Natural killer cell (primary cell): ENCODE data around the gene EMP1. TPM values are rescaled to one million over a fixed set of nuclear protein-coding genes. Genes with fewer than 3 reads are reported as not detected.

ENCODE experiments used
- ATAC-seq, 3 donors: fragments of 150-1000 bp in 2 of 3; fragments of 200-7000 bp in 1 of 3; cut with Tn5 transposase; 1 replicate in 1 of 3; 2 replicates in 2 of 3; pipeline ENCODE4 v1.10.0; 2021; ENCODE audit warnings: mild to moderate bottlenecking in 2 of 3, moderate library complexity in 2 of 3
- DNase-seq, 2 donors: peaks; one replicate each; pipeline versions ENCODE4 v3.0.0 to v3.0.0-alpha.2; 2013 to 2021; ENCODE audit warnings: mixed read lengths in 1 of 2
- H3K27ac ChIP-seq: one replicate; pipeline ENCODE4 v1.5.1; 2013; ENCODE audit warnings: mild to moderate bottlenecking, low read length
- H3K27me3 ChIP-seq: one replicate; pipeline ENCODE4 v1.6.1; 2013; ENCODE audit warnings: low read length; ENCODE audit not compliant: control insufficient read depth, insufficient read depth
- H3K36me3 ChIP-seq: one replicate; pipeline ENCODE4 v1.6.1; 2013; ENCODE audit warnings: low read length; ENCODE audit not compliant: control insufficient read depth, insufficient read depth
- H3K4me1 ChIP-seq: one replicate; pipeline ENCODE4 v1.6.1; 2013; ENCODE audit warnings: low read length; ENCODE audit not compliant: control insufficient read depth, insufficient read depth
- H3K4me3 ChIP-seq: one replicate; pipeline ENCODE4 v1.5.1; 2013; ENCODE audit warnings: low read length
- H3K9me3 ChIP-seq: one replicate; pipeline ENCODE4 v1.6.1; 2013; ENCODE audit warnings: low read length; ENCODE audit not compliant: control insufficient read depth, insufficient read depth
- H3K27ac Mint-ChIP-seq, 2 donors: one replicate each; pipeline ENCODE4 v1.8.0; 2022; ENCODE audit warnings: mild to moderate bottlenecking in 2 of 2, mixed read lengths in 2 of 2, moderate library complexity in 1 of 2
- H3K27me3 Mint-ChIP-seq, 2 donors: one replicate each; pipeline ENCODE4 v1.8.0; 2022; ENCODE audit warnings: low read depth in 2 of 2, mixed read lengths in 2 of 2
- H3K36me3 Mint-ChIP-seq: one replicate; pipeline ENCODE4 v1.8.0; 2022; ENCODE audit warnings: mixed read lengths
- H3K4me1 Mint-ChIP-seq, 2 donors: one replicate each; pipeline ENCODE4 v1.8.0; 2022; ENCODE audit warnings: mixed read lengths in 2 of 2
- H3K4me3 Mint-ChIP-seq: one replicate; pipeline ENCODE4 v1.8.0; 2022; ENCODE audit warnings: mild to moderate bottlenecking, moderate library complexity, mixed read lengths
- H3K9me3 Mint-ChIP-seq, 2 donors: one replicate each; pipeline ENCODE4 v1.8.0; 2022; ENCODE audit warnings: mixed read lengths in 2 of 2
- WGBS: methylation state at CpG from one replicate; pipeline ENCODE4 v1.1.7; 2013; ENCODE audit warnings: missing lambda C conversion rate; ENCODE audit not compliant: insufficient coverage; 5-methylcytosine and 5-hydroxymethylcytosine counted together
- intact Hi-C: fragments of 100-400 bp; cut with micrococcal nuclease; formaldehyde crosslinking; loops from one replicate; pipeline ENCODE4 v1.14.2; 2022
- total RNA-seq, 4 donors: library from RNA; stranded (reverse); fragments of 120-200 nt in 1 of 4; gene quantifications; one replicate each; pipeline versions ENCODE4 v1.2.3 to v1.2.4, GENCODE V29; 2013 to 2022
- TF ChIP-seq, protein P1 (sequence below): fragments of 200-600 bp; IDR thresholded peaks from one replicate; pipeline ENCODE4 v1.8.0; 2022; ENCODE audit warnings: antibody characterized with exemption

EMP1 gene
- total RNA-seq, 3 donors from 2014 or later (not counting 1 experiment from before 2014, with no cell fraction given): 3.8 to 4.3 (median 4.2) TPM

GRCh38 chr12:13182881-13183280, 13.6 kb upstream of the EMP1 start:
- DNase-seq (no peak), ATAC-seq (no peak)
- intact Hi-C loops: no loop called here
- no peak overlapping the region for H3K27ac ChIP-seq
- Mint-ChIP-seq H3K36me3 (no peaks in the 10 kb centered on the region), H3K4me1 (peaks cover 12 to 13% of the 10 kb centered on the region in 2 donors), H3K9me3 (no peaks in the 10 kb centered on the region), H3K27me3 (peaks cover 28 to 52% of the 10 kb centered on the region in 2 donors), H3K4me3 (no peak overlapping the region), H3K27ac (no peak overlapping the region)
- no peaks in the 10 kb centered on the region for H3K36me3 ChIP-seq
- no peaks in the 10 kb centered on the region for H3K9me3 ChIP-seq
- 85% methylated on average over 1 of the region's 1 CpG for WGBS
- H3K4me1 ChIP-seq: peaks cover 8% of the 10 kb centered on the region
- no peak overlapping the region for H3K4me3 ChIP-seq
- TF ChIP-seq, protein P1, sequence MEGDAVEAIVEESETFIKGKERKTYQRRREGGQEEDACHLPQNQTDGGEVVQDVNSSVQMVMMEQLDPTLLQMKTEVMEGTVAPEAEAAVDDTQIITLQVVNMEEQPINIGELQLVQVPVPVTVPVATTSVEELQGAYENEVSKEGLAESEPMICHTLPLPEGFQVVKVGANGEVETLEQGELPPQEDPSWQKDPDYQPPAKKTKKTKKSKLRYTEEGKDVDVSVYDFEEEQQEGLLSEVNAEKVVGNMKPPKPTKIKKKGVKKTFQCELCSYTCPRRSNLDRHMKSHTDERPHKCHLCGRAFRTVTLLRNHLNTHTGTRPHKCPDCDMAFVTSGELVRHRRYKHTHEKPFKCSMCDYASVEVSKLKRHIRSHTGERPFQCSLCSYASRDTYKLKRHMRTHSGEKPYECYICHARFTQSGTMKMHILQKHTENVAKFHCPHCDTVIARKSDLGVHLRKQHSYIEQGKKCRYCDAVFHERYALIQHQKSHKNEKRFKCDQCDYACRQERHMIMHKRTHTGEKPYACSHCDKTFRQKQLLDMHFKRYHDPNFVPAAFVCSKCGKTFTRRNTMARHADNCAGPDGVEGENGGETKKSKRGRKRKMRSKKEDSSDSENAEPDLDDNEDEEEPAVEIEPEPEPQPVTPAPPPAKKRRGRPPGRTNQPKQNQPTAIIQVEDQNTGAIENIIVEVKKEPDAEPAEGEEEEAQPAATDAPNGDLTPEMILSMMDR: no peak
- peaks cover 3% of the 10 kb centered on the region for H3K27me3 ChIP-seq

DNA sequence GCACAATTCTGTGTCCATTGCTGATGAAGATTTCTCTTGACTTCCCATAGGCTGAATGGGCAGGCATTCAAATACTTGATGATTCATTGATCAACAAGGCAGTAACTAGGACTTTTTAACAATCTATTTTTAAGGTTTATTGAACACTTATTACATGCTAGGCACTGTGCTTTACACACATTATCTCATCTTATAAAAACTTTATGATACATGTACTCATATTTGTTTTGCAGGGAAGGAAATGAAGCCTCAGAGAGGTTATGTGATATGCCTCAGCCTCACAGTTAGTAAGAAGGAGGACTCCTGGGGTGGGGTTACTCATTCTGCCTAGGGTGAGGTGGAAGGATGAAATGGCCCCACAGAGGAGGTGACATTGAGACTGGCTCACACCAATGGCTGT, 12.9 kb upstream of the EMP1 start:
- peaks cover 8% of the 10 kb centered on the region for H3K4me1 ChIP-seq
- intact Hi-C loops: no loop called here
- Mint-ChIP-seq H3K36me3 (no peaks in the 10 kb centered on the region), H3K4me1 (peaks cover 12 to 13% of the 10 kb centered on the region in 2 donors), H3K27ac (no peak overlapping the region), H3K27me3 (peaks cover 24 to 45% of the 10 kb centered on the region in 2 donors), H3K4me3 (no peak overlapping the region), H3K9me3 (no peaks in the 10 kb centered on the region)
- no peak overlapping the region for H3K4me3 ChIP-seq
- DNase-seq (no peak), ATAC-seq (no peak)
- no peaks in the 10 kb centered on the region for H3K36me3 ChIP-seq
- H3K9me3 ChIP-seq: no peaks in the 10 kb centered on the region
- H3K27ac ChIP-seq: no peak overlapping the region
- TF ChIP-seq, protein P1: no peak
- H3K27me3 ChIP-seq: peaks cover 3% of the 10 kb centered on the region

- H3K9me3 Mint-ChIP-seq: no peaks in the 10 kb centered on the region
- DNase-seq (no peak), ATAC-seq (no peak)
- WGBS: 93% methylated on average over 4 of the region's 4 CpGs
- no peak overlapping the region for H3K27ac Mint-ChIP-seq
- H3K4me3 Mint-ChIP-seq: no peak overlapping the region
- no peaks in the 10 kb centered on the region for H3K36me3 Mint-ChIP-seq
- TF ChIP-seq, protein P1: no peak
- Histone ChIP-seq H3K27ac (no peak overlapping the region), H3K4me3 (no peak overlapping the region), H3K36me3 (no peaks in the 10 kb centered on the region), H3K9me3 (no peaks in the 10 kb centered on the region), H3K4me1 (no peaks in the 10 kb centered on the region), H3K27me3 (no peaks in the 10 kb centered on the region)
- peaks cover 19 to 31% of the 10 kb centered on the region in 2 donors for H3K27me3 Mint-ChIP-seq
- intact Hi-C loops: no loop called here
- H3K4me1 Mint-ChIP-seq: no peaks in the 10 kb centered on the region
These were observed 10.2 kb upstream of the EMP1 start for GRCh38 chr12:13186302-13186701.

GRCh38 chr12:13187399-13187798, 9.1 kb upstream of the EMP1 start:
- Histone ChIP-seq H3K9me3 (no peaks in the 10 kb centered on the region), H3K4me1 (no peaks in the 10 kb centered on the region), H3K27me3 (no peaks in the 10 kb centered on the region), H3K4me3 (no peak overlapping the region), H3K27ac (no peak overlapping the region), H3K36me3 (no peaks in the 10 kb centered on the region)
- TF ChIP-seq, protein P1: no peak
- intact Hi-C loops: no loop called here
- DNase-seq (no peak), ATAC-seq (no peak)
- no peak overlapping the region for H3K4me3 Mint-ChIP-seq
- 98% methylated on average over 4 of the region's 4 CpGs for WGBS
- no peaks in the 10 kb centered on the region for H3K4me1 Mint-ChIP-seq
- no peaks in the 10 kb centered on the region for H3K9me3 Mint-ChIP-seq
- H3K27me3 Mint-ChIP-seq: peaks cover 21 to 31% of the 10 kb centered on the region in 2 donors
- H3K36me3 Mint-ChIP-seq: no peaks in the 10 kb centered on the region
- H3K27ac Mint-ChIP-seq: no peak overlapping the region
